Right lobe of liver (tissue), 6 donors: Measurements from ENCODE around the gene CAPN10. TPM values are rescaled to one million over a fixed set of nuclear protein-coding genes. Genes with fewer than 3 reads are reported as not detected.

Experiments
- ATAC-seq, 4 donors: fragments of 200-7000 bp; cut with Tn5 transposase; one replicate each; pipeline ENCODE4 v1.9.1; 2020; ENCODE audit warnings: mild to moderate bottlenecking in 4 of 4, moderate library complexity in 4 of 4
- DNase-seq, 3 donors: peaks; one replicate each; pipeline ENCODE4 v3.0.0-alpha.2; 2020
- H3K27ac ChIP-seq, 3 donors: fragments of 200-600 bp; one replicate each; pipeline ENCODE4 v1.8.0; 2022
- H3K27me3 ChIP-seq, 2 donors: fragments of 200-600 bp; one replicate each; pipeline ENCODE4 v1.8.0; 2022
- H3K36me3 ChIP-seq, 4 donors: fragments of 200-600 bp; sonication (generic) in 1 of 4; one replicate each; pipeline versions ENCODE4 v1.5.1 to v1.8.0; 2017 to 2022; ENCODE audit warnings: control low read depth in 1 of 4
- H3K4me1 ChIP-seq, 4 donors: fragments of 200-600 bp; sonication (generic) in 1 of 4; one replicate each; pipeline versions ENCODE4 v1.5.1 to v1.8.0; 2017 to 2022; ENCODE audit warnings: control low read depth in 1 of 4
- H3K4me3 ChIP-seq, 3 donors: fragments of 200-600 bp; one replicate each; pipeline ENCODE4 v1.8.0; 2022
- H3K9me3 ChIP-seq, 4 donors: fragments of 200-600 bp; sonication (generic) in 1 of 4; one replicate each; pipeline versions ENCODE4 v1.5.1 to v1.8.0; 2017 to 2022; ENCODE audit warnings: control low read depth in 1 of 4
- POLR2A ChIP-seq: fragments of 450-650 bp; IDR thresholded peaks from one replicate; pipeline ENCODE4 v1.6.1; 2017; ENCODE audit warnings: antibody characterized with exemption, mild to moderate bottlenecking
- WGBS: methylation state at CpG from one replicate; pipeline ENCODE4 v1.1.6; 2018; ENCODE audit warnings: low coverage, low lambda C conversion rate; ENCODE audit not compliant: insufficient coverage; ENCODE audit errors: missing lambda C conversion rate; 5-methylcytosine and 5-hydroxymethylcytosine counted together
- intact Hi-C, 2 donors: fragments of 100-400 bp; cut with DNase I; formaldehyde crosslinking; loops; one replicate each; pipeline versions ENCODE4 v1.11.2 to v1.14.1; 2022
- total RNA-seq, 6 experiments: library from RNA; depleted of rRNA in 2 of 6; stranded (reverse); fragments of >200 nt in 2 of 6; fragmentation: NEBNext Ultra II Directional in 3 of 6; extraction: Animal tissue kit (Norgen Biotek cat#: 25700) in 3 of 6; gene quantifications; one replicate each; pipeline versions ENCODE4 v1.1.0 to v1.2.4, GENCODE V29; 2016 to 2023
- TF ChIP-seq, protein P1 (sequence below), 4 donors: fragments of 200-600 bp in 3 of 4; fragments of 450-650 bp in 1 of 4; IDR thresholded peaks; one replicate each; pipeline versions ENCODE4 v1.5.1 to v1.8.0; 2016 to 2022; ENCODE audit warnings: antibody characterized with exemption in 4 of 4, mild to moderate bottlenecking in 2 of 4
- donor health status: DM: no; HTN: yes; CAD: no.
- donor health status: DM: no; HTN: no; CAD: no.
- donor health status: DM: no; HTN: no; CAD: no.
- donor health status: DM: no; HTN: yes; CAD: no.
- donor health status: DM: no; HTN: yes; CAD: no.

Gene CAPN10
- total RNA-seq, 6 experiments from 2014 or later = 7.2 to 13.8 (median 9.1) TPM

DNA sequence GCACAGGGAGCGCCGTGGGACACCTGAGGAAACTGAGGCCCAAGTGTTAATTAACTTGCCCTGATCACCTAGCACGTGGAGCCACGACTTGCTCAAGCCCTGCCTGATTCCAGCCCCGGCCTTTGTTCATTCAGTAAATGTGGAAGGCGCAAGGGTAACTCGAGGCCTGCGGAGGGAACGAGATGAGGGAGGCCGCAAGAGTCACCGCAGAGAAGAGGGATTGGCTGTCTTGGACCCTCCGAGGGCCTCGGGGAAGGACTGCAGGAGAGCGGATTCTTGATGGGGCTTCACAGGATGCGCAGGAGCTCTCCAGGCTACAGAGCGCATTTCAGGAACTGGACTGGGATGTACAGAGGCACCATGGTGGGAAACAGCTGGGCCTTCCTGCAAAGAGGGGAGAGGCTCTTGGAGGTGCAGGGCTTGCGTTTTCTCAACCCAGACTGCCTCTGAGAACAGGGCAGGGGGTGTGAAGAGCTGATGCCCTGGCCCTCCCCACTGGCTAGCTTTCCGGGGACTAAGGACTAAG, 28.2 kb upstream of the CAPN10 start:
- Histone ChIP-seq H3K9me3 (no peaks in the 10 kb centered on the region), H3K4me1 (peaks cover 0 to 33% (median 16%) of the 10 kb centered on the region in 4 donors), H3K36me3 (no peaks in the 10 kb centered on the region), H3K27ac (no peak overlapping the region), H3K4me3 (peak overlapping the region; percentile 27 to 39 (median 29)), H3K27me3 (no peaks in the 10 kb centered on the region)
- DNase-seq = peak in 1 of 3 donors; percentile 54
- intact Hi-C loops = no loop called here
- TF ChIP-seq, protein P1, sequence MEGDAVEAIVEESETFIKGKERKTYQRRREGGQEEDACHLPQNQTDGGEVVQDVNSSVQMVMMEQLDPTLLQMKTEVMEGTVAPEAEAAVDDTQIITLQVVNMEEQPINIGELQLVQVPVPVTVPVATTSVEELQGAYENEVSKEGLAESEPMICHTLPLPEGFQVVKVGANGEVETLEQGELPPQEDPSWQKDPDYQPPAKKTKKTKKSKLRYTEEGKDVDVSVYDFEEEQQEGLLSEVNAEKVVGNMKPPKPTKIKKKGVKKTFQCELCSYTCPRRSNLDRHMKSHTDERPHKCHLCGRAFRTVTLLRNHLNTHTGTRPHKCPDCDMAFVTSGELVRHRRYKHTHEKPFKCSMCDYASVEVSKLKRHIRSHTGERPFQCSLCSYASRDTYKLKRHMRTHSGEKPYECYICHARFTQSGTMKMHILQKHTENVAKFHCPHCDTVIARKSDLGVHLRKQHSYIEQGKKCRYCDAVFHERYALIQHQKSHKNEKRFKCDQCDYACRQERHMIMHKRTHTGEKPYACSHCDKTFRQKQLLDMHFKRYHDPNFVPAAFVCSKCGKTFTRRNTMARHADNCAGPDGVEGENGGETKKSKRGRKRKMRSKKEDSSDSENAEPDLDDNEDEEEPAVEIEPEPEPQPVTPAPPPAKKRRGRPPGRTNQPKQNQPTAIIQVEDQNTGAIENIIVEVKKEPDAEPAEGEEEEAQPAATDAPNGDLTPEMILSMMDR (IDR thresholded peaks at IDR 0.05) = no peak
- no peak for TF ChIP-seq POLR2A
- no peak for ATAC-seq
- WGBS = 50% methylated on average over 7 of the region's 18 CpGs

DNA sequence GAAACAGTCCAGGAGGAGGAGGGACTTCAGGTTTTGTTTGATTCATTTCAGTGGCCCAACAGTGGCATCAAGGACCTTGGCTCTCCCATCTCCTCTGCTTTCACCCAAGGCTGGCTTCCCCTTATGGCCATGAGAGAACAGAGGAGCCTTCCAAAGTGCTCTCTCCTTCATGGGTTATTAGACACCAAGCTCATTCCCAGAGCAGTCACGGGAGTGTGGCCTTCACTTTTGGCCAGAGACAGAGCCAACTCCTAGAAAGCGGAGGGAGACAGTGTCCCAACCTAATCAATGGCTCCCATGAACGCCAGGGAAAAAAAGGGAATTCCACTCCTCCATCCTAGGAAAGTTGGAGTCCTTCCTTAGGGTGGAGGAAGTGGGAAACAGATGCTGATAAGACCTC, 27.2 kb upstream of the CAPN10 start:
- intact Hi-C loops = no loop called here
- DNase-seq = no peak
- H3K27me3 ChIP-seq = no peaks in the 10 kb centered on the region
- H3K36me3 ChIP-seq = no peaks in the 10 kb centered on the region
- no peaks in the 10 kb centered on the region for H3K9me3 ChIP-seq
- ATAC-seq = no peak
- TF ChIP-seq, protein P1 (IDR thresholded peaks at IDR 0.05) = no peak
- no peak for TF ChIP-seq POLR2A
- WGBS = 60% methylated on average over 1 of the region's 3 CpGs
- H3K4me3 ChIP-seq = no peak overlapping the region
- H3K4me1 ChIP-seq = peaks cover 0 to 33% (median 16%) of the 10 kb centered on the region in 4 donors
- H3K27ac ChIP-seq = no peak overlapping the region

DNA sequence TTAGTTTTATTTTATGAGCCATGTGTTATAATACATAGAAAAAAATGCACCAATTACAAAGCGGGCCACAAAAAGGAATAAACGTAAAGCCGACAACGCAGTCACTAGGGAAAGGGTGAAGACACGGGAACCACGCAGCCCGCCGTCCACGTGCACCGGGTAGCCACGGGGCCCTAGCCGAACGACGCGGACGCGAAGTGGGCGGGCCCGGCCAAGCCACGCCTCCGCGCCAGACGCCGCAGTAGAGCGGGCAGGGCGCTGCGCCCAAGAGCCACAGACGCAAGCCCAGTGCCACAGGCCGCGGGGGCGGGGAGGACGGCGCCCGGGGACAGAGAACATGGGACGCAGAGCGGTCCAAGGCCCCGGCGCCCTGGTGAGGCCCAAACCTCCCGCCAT, 26.5 kb upstream of the CAPN10 start, which contains the start of gene DUSP28:
DUSP28 (plus strand) TSS at position 274 of the 396 bp plus-strand sequence. CDS start 328 bp downstream, outside the sequence.
- H3K27ac ChIP-seq = peak within 1 kb of the TSS; percentile 94 to 99 (median 98)
- WGBS = under 1% methylated on average over 10 of the region's 39 CpGs
- peak; percentile 75 to 85 (median 81) for ATAC-seq

DNA sequence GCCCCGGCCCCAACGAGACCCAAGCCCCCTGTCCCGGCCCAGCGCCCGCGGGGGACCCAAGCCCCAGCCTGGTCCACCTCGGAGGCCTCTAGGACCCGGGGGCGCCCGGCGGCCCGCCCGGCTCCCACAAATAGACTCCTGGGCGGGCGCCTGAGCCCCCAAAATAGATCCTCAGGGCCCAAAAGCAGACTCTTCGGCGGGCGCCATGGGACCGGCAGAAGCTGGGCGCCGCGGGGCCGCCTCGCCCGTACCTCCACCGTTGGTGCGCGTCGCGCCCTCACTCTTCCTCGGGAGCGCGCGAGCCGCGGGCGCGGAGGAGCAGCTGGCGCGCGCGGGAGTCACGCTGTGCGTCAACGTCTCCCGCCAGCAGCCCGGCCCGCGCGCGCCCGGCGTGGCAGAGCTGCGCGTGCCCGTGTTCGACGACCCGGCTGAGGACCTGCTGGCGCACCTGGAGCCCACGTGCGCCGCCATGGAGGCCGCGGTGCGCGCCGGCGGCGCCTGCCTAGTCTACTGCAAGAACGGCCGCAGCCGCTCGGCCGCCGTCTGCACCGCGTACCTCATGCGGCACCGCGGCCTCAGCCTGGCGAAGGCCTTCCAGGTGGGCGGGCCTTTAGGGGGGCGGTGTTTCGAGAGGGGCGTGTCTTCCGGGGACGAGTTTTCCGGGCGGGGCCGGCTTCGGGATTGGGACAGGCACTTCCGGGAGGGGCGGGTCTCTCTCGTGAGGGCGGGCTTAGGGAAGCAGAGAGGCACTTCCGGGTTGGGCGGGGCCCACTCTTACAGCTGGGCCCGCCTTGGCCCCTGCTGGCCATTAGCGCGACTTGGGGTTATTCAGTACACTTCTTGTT, 25.8 kb upstream of the CAPN10 start:
- Histone ChIP-seq H3K4me3 (peak overlapping the region; percentile 73 to 94 (median 88)), H3K9me3 (no peaks in the 10 kb centered on the region), H3K27me3 (no peaks in the 10 kb centered on the region), H3K4me1 (peaks cover 0 to 38% (median 17%) of the 10 kb centered on the region in 4 donors), H3K36me3 (no peaks in the 10 kb centered on the region), H3K27ac (peak overlapping the region; percentile 94 to 99 (median 98))
- 0% methylated on average over 10 of the region's 101 CpGs for WGBS
- intact Hi-C loops = no loop called here
- TF ChIP-seq POLR2A = peak; percentile 89
- TF ChIP-seq, protein P1 (IDR thresholded peaks at IDR 0.05) = peak; percentile 16 to 41 (median 36)
- peak; percentile 84 to 88 (median 86) for ATAC-seq
- DNase-seq = peak; percentile 100

More for the DNA sequence above, 26.5 kb upstream of the CAPN10 start, which contains the start of gene DUSP28:
- H3K9me3 ChIP-seq = no peaks in the 10 kb centered on the region
- H3K4me3 ChIP-seq = peak within 1 kb of the TSS; percentile 73 to 94 (median 88)
- peaks cover 0 to 33% (median 16%) of the 10 kb centered on the region in 4 donors for H3K4me1 ChIP-seq
- peak; percentile 95 to 96 (median 95) for DNase-seq
- intact Hi-C loops = no loop called here
- no peaks in the 10 kb centered on the region for H3K27me3 ChIP-seq
- no peaks in the 10 kb centered on the region for H3K36me3 ChIP-seq
- TF ChIP-seq POLR2A = peak; percentile 94
- TF ChIP-seq, protein P1 (IDR thresholded peaks at IDR 0.05) = no peak
